Measurements from ENCODE around the gene SLC2A2.

SLC2A2 gene

GRCh38 chr3:170962411-170962810, 64.1 kb downstream of the SLC2A2 start:
- no peak for DNase-seq (ENCODE audit: low read depth)
- H3K4me3 ChIP-seq (ENCODE audit: low read depth, low read length) = no peak overlapping the region
- TF ChIP-seq CTCF (IDR thresholded peaks at IDR 0.05; ENCODE audit: insufficient read depth, low read depth, low read length, missing control alignments) = no peak

- H3K4me3 ChIP-seq (ENCODE audit: low read depth, low read length) = no peak overlapping the region
- peak; percentile 30 for TF ChIP-seq CTCF (IDR thresholded peaks at IDR 0.05; ENCODE audit: insufficient read depth, low read depth, low read length, missing control alignments)
- peak; percentile 30 for DNase-seq (ENCODE audit: low read depth)
These were observed 64.7 kb downstream of the SLC2A2 start for GRCh38 chr3:170961616-170962400.

- no peak for TF ChIP-seq CTCF (IDR thresholded peaks at IDR 0.05; ENCODE audit: insufficient read depth, low read depth, low read length, missing control alignments)
- no peak for DNase-seq (ENCODE audit: low read depth)
- no peak overlapping the region for H3K4me3 ChIP-seq (ENCODE audit: low read depth, low read length)
These were observed 67.1 kb downstream of the SLC2A2 start for GRCh38 chr3:170959457-170959856.

- no peak for TF ChIP-seq CTCF (IDR thresholded peaks at IDR 0.05; ENCODE audit: insufficient read depth, low read depth, low read length, missing control alignments)
- no peak for DNase-seq (ENCODE audit: low read depth)
- H3K4me3 ChIP-seq (ENCODE audit: low read depth, low read length) = no peak overlapping the region
These were observed 69.9 kb downstream of the SLC2A2 start for GRCh38 chr3:170956647-170957046.

GRCh38 chr3:170953736-170954135, 72.8 kb downstream of the SLC2A2 start:
- H3K4me3 ChIP-seq (ENCODE audit: low read depth, low read length) = no peak overlapping the region
- no peak for DNase-seq (ENCODE audit: low read depth)
- TF ChIP-seq CTCF (IDR thresholded peaks at IDR 0.05; ENCODE audit: insufficient read depth, low read depth, low read length, missing control alignments) = no peak

- no peak overlapping the region for H3K4me3 ChIP-seq (ENCODE audit: low read depth, low read length)
- TF ChIP-seq CTCF (IDR thresholded peaks at IDR 0.05; ENCODE audit: insufficient read depth, low read depth, low read length, missing control alignments) = no peak
- no peak for DNase-seq (ENCODE audit: low read depth)
These were observed 73.3 kb downstream of the SLC2A2 start for GRCh38 chr3:170953229-170953628.

GRCh38 chr3:170949211-170949610, 77.3 kb downstream of the SLC2A2 start:
- no peak for DNase-seq (ENCODE audit: low read depth)
- no peak for TF ChIP-seq CTCF (IDR thresholded peaks at IDR 0.05; ENCODE audit: insufficient read depth, low read depth, low read length, missing control alignments)

More at GRCh38 chr3:170949211-170949610, 77.3 kb downstream of the SLC2A2 start:
- no peak overlapping the region for H3K4me3 ChIP-seq (ENCODE audit: low read depth, low read length)
